GM12874 (cell line): ENCODE results near the gene WDR38.

Experiments used
- TF ChIP-seq, protein P1 (sequence below): IDR thresholded peaks from 2 replicates; pipeline ENCODE4 v1.5.1; 2011; ENCODE audit warnings: low read depth, mild to moderate bottlenecking, control low read depth, low read length, moderate library complexity; ENCODE audit not compliant: insufficient read depth

Gene WDR38

DNA sequence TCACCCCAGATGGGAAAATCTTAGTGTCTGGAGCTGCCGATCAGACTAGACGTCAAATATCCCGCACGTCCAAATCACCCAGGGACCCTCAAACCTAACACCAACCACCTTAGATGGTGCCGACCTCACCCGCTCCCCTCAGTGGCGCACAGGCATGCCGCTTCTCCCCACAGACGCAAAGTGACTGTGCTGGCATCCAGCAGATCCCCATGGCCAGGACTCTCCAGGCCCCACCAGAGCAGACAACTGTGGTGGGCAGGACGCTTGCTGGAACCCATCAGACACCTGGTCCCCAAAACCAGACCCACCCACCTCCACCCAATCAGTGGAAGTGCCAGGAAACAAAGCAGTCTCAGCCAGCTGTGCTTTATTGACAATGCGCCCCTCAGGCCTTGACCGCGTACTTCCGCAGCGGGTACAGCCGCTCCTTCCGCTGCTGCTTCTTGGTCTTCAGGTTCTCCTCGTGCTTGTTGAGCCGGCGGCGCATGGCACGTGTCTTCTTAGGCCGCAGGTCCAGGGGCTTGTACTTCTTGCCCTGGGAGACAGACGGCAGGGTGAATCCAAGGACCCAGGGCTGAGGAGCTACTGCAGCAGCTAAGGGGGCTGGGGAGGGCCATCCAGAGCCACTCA, 4.4 kb downstream of the WDR38 start:
- TF ChIP-seq, protein P1, sequence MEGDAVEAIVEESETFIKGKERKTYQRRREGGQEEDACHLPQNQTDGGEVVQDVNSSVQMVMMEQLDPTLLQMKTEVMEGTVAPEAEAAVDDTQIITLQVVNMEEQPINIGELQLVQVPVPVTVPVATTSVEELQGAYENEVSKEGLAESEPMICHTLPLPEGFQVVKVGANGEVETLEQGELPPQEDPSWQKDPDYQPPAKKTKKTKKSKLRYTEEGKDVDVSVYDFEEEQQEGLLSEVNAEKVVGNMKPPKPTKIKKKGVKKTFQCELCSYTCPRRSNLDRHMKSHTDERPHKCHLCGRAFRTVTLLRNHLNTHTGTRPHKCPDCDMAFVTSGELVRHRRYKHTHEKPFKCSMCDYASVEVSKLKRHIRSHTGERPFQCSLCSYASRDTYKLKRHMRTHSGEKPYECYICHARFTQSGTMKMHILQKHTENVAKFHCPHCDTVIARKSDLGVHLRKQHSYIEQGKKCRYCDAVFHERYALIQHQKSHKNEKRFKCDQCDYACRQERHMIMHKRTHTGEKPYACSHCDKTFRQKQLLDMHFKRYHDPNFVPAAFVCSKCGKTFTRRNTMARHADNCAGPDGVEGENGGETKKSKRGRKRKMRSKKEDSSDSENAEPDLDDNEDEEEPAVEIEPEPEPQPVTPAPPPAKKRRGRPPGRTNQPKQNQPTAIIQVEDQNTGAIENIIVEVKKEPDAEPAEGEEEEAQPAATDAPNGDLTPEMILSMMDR = no peak

DNA sequence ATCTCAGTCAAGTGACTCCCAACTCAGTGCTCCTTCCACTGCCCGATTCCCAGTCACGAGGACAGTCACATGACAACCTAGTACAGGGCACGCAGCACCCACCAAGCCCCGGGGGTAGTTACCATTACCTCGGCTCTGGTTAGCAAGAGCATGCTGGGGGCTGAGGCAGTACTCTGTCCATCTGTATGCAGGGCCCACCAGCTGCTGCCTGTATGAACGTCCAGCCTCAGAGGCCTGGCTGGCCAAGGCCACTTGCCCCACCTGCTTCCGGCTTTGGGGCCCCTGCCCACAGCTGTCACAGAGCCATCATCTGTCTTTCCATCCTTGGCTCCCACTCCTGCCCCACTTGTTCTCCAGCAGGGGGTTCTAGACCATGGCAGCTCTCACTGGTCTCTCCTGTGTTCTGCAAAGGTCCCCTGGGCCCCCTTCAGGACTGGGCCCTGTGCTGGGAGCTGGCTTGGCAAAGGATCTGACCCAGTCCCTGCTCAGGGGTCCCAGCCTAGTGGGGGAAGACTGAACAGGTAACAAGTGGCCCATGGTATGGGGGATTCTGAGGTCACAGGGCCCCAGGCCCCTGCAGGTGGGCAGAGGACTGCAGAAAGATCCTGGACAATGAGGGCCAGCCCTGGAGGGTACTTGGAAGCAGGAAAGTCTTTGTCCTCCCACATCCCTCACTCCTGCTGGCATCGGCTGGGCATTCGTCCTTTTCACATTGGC, 5.2 kb downstream of the WDR38 start:
- TF ChIP-seq, protein P1 = peak; percentile 3; the same call in 1 of the 2 replicates

DNA sequence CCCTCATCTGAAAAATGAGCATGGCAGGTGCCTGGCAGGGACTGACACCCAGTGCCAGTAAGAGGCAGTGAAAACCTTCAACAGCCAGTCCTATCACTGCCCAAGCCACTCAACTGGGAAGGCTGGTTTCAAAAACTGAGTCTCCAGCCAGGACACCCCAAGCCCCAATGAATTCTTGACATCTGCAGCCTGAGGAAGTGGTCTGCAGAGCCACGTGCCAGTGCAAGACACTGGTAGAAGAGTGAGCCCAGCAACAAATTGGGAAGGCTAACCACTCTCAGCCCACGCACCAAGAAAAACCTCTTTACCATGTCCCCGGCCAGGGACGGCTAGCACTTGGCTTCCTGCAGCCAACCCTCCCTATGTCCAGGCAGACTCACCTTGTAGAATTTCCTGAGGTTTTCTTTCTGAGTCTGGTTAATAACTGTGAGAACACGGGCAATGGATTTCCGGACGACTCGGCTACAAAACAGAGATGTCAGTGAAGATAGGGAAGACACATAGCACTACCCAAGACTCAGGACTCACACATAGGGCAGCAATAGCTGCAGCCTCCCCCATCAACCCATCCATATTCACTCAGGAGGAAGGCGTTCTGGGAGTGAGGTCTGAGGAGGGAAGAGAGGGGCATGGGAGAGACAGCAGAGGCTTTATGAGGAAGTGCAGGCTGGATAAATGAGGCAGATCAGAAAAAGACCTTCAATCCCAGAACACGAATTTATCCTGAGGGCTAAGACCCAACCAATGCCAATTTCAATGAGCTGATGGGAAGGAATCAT, 6.7 kb downstream of the WDR38 start:
- TF ChIP-seq, protein P1 = no peak

DNA sequence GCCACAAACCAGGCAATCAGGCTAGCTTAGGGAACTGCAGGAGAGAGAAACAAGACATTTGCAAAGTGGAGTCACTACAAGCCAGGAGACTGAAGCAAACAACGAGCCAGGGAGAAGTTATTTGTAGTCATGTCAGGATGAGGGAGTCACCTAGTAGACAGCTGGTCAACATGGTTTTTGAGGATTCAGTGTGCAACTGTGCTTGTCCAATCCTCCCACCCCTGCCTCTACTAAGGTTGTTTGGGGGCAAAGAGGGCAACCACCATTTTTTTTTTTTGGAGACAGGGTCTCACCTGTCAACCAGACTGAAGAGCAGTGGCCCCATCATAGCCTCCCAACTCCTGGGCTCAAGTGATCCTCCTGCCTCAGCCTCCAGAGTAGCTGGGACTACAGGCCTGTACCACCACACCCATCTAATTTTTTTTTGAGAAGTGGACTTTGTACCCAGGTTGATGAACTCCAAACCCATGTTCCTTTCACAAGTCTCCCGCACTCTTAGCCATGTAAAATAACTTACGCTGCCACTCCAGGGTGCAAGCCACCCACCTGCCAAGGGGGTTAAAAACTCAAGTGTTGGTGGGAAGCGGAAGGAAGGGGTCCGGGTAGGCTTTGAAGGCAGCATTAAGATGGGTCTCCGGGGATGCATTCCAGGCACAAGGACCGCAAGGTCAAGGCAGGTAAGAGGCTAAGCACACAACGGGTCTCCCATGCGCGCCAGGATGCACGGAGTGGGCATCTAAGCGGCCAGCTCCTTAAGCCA, 7.5 kb downstream of the WDR38 start:
- TF ChIP-seq, protein P1 = no peak

DNA sequence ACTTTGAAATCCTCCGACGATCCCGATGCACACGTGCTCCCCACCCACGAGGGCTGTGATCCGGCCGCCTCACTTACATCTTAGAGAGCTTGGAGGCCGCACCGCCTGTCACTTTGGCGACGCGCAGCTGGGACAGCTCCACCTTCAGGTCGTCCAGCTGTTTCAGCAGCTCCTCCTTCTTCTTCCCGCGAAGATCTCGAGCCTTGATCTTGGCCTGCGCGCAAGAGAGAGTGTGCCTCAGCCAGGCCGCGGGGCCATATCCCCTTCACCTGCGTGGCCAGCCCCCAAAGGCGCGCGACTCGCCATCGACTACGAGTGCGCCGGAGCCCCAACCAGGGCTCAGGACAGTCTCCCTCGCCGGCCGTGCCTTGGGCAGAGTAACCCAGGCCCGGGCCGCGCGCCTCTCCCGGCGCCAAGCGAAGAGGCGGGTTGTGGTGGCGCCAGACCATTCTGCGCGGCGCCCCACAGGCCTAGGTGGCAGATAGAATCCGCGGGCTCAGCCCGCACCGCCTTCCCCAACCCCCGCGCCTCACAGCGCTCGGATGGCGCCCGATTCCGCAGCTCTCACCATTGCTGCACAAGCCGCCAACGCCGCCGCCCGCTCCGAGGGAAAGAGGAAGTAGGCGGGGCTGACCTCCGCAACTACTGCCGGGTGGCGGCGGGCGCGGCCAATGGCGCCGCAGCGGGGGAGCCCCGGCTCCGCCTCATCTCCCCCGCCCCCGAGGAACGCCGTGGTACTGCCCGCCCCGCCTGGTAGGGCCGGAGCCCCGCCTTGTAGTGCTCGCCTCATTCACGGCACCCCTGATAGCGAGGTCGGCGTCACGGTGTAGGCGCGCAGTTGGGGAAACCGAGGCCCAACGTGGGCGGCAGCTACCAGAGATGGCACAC, 8.3 kb downstream of the WDR38 start, which contains the start of the genes ARPC5L and RPL35:
Gene ARPC5L (plus strand): TSS at position 789 of the 888 bp plus-strand sequence. CDS start 7,161 bp downstream, outside the sequence.
Gene RPL35 (minus strand): TSS at position 616 of the 888 bp plus-strand sequence. CDS start 45 bp downstream, at position 571.
- TF ChIP-seq, protein P1 = no peak

DNA sequence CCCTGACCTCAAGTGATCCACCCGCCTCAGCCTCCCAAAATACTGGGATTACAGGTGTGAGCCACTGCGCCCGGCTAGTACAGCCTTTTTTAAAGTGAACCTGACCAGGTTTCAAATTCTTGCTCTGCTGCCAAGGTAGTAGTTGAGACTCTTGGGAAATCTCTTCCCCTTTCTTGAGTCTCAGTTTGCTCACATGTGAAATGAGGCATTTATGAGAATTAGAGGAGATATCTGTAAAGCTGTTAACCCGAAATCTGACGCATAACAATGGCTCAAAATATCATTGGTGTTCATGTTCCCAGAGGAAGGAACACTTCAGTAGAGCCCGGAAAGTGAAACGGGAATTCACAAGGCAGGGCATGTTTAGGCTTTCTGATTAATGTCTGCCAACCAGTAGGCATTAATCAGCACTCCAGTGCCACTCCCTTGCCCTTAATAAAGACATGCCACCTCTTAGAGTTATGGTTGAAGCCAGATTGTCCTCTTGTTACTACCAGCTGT, 10.2 kb downstream of the WDR38 start:
- TF ChIP-seq, protein P1 = no peak
